Fibroblast of lung (primary cell): Measurements from ENCODE around the gene ALS2CL. TPM values are rescaled to one million over a fixed set of nuclear protein-coding genes. Genes with fewer than 3 reads are reported as not detected.

Source experiments
- DNase-seq, 2 donors: peaks; one replicate each; pipeline versions ENCODE4 v3.0.0 to v3.0.0-alpha.2; 2010; ENCODE audit warnings: low read depth in 2 of 2
- H2AFZ ChIP-seq: 2 replicates; pipeline ENCODE4 v1.5.1; 2012; ENCODE audit warnings: low read length, control low read depth, inconsistent platforms
- H3K27ac ChIP-seq: 2 replicates; pipeline ENCODE4 v1.5.1; 2011; ENCODE audit warnings: low read length, control low read depth; ENCODE audit not compliant: insufficient read depth
- H3K27me3 ChIP-seq: 2 replicates; pipeline ENCODE4 v1.5.1; 2011; ENCODE audit warnings: mild to moderate bottlenecking, low read length; ENCODE audit not compliant: control insufficient read depth, insufficient read depth
- H3K36me3 ChIP-seq: 2 replicates; pipeline ENCODE4 v1.5.1; 2011; ENCODE audit warnings: low read length; ENCODE audit not compliant: control insufficient read depth, insufficient read depth
- H3K4me1 ChIP-seq: 2 replicates; pipeline ENCODE4 v1.5.1; 2011; ENCODE audit warnings: low read length; ENCODE audit not compliant: control insufficient read depth, insufficient read depth; ENCODE audit errors: extremely low read depth
- H3K4me2 ChIP-seq: 2 replicates; pipeline ENCODE4 v1.5.1; 2011; ENCODE audit warnings: low read length, control low read depth; ENCODE audit not compliant: insufficient read depth; ENCODE audit errors: extremely low read depth
- H3K4me3 ChIP-seq, 4 experiments: fragments of 200-600 bp in 1 of 4; sonication (generic) in 1 of 4; replicated peaks in 1 of 4; 2 replicates each; pipeline ENCODE4 v1.5.1; 2011 to 2016; ENCODE audit warnings: low read length in 4 of 4, low read depth in 3 of 4, mild to moderate bottlenecking in 3 of 4, control low read depth in 2 of 4, inconsistent platforms in 1 of 4, mixed read lengths in 1 of 4; ENCODE audit not compliant: insufficient read depth in 1 of 4; ENCODE audit errors: control extremely low read depth in 1 of 4
- H3K79me2 ChIP-seq: 2 replicates; pipeline ENCODE4 v1.5.1; 2012; ENCODE audit warnings: mild to moderate bottlenecking, low read length, inconsistent platforms; ENCODE audit not compliant: control insufficient read depth, insufficient read depth
- H3K9ac ChIP-seq: 2 replicates; pipeline ENCODE4 v1.5.1; 2011; ENCODE audit warnings: mild to moderate bottlenecking, low read length, control low read depth; ENCODE audit not compliant: insufficient read depth
- H3K9me3 ChIP-seq: 2 replicates; pipeline ENCODE4 v1.5.1; 2012; ENCODE audit warnings: low read depth, low read length; ENCODE audit not compliant: control insufficient read depth, insufficient read depth
- H4K20me1 ChIP-seq: 2 replicates; pipeline ENCODE4 v1.5.1; 2011; ENCODE audit warnings: low read length; ENCODE audit not compliant: control insufficient read depth, insufficient read depth; ENCODE audit errors: extremely low read depth
- EZH2 ChIP-seq: IDR thresholded peaks from 2 replicates; pipeline ENCODE4 v1.5.1; 2012; ENCODE audit warnings: low read length, control low read depth, mild to moderate bottlenecking; ENCODE audit errors: missing control alignments
- polyA plus RNA-seq, 2 donors: library from polyadenylated mRNA; depleted of rRNA in 1 of 2; stranded (reverse) in 1 of 2; unstranded in 1 of 2; fragments of >200 nt; gene quantifications; 2 replicates each; pipeline ENCODE4 v1.2.1, GENCODE V29; 2011 to 2012; ENCODE audit warnings: missing spikeins in 1 of 2
- total RNA-seq: library from RNA; depleted of rRNA; stranded (reverse); fragments of >200 nt; gene quantifications from 2 replicates; pipeline ENCODE4 v1.2.1, GENCODE V29; 2014
- TF ChIP-seq, protein P1 (sequence below), 2 donors: IDR thresholded peaks in 1 of 2; conservative IDR thresholded peaks in 1 of 2; 1 replicate in 1 of 2; 2 replicates in 1 of 2; pipeline ENCODE4 v1.5.1; 2011 to 2012; ENCODE audit warnings: low read length in 2 of 2, control low read depth in 1 of 2, inconsistent platforms in 1 of 2, low read depth in 1 of 2, mild to moderate bottlenecking in 1 of 2

Gene ALS2CL
- total and polyA plus RNA-seq, 2 donors (not counting 1 experiment from before 2014, with no cell fraction given) = 4.4 to 19.7 TPM

DNA sequence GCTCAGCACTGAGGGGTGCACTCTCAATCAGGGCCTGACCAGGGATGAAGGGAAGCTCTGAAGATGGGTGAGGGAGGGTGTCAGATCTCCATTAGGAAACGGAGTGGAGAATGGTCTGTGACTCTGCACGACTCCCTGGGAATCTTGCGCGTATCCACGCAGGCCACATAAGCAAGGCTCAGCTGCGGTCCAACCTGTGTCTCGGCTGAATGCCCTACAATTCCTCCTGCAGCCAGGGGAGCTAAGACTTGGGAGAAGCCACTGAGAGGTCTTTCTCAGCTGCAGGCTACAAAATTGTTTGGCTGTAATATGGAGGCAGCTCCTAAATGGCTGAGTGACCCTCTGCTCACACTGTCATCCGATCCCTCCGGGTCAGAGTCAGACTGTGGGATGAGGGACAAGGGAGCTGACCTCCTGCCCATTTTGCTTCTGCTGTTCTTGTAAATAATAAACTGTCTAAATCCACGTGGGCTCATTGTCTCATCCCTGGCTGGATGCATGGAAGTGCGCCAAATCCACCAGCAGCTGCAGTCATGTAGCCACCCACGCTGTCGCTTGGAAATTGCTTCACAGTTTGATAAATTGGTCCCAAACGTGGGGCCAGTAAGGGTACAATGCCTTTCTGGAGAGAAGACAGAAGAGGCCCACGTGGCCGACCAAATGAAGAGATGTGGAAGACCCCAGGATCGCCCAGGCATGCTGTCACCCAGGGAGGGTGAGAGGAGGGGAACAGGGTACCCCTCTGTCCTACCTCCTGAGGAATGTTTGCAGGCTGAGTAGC is 30.5 kb downstream of the ALS2CL start:
- no peaks in the 10 kb centered on the region for H3K9me3 ChIP-seq
- TF ChIP-seq, protein P1, sequence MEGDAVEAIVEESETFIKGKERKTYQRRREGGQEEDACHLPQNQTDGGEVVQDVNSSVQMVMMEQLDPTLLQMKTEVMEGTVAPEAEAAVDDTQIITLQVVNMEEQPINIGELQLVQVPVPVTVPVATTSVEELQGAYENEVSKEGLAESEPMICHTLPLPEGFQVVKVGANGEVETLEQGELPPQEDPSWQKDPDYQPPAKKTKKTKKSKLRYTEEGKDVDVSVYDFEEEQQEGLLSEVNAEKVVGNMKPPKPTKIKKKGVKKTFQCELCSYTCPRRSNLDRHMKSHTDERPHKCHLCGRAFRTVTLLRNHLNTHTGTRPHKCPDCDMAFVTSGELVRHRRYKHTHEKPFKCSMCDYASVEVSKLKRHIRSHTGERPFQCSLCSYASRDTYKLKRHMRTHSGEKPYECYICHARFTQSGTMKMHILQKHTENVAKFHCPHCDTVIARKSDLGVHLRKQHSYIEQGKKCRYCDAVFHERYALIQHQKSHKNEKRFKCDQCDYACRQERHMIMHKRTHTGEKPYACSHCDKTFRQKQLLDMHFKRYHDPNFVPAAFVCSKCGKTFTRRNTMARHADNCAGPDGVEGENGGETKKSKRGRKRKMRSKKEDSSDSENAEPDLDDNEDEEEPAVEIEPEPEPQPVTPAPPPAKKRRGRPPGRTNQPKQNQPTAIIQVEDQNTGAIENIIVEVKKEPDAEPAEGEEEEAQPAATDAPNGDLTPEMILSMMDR (conservative IDR thresholded peaks at IDR 0.05 in 1 of 2, IDR thresholded peaks at IDR 0.05 in 1 of 2; ENCODE audit: low read depth in 1 of 2, low read length in 2 of 2) = no peak
- no peak for TF ChIP-seq EZH2
- no peaks in the 10 kb centered on the region for H3K79me2 ChIP-seq
- no peaks in the 10 kb centered on the region for H4K20me1 ChIP-seq
- no peaks in the 10 kb centered on the region for H3K27me3 ChIP-seq
- H3K4me2 ChIP-seq = no peak overlapping the region
- H3K9ac ChIP-seq = no peak overlapping the region
- no peaks in the 10 kb centered on the region for H3K4me1 ChIP-seq
- no peaks in the 10 kb centered on the region for H3K36me3 ChIP-seq
- peak; percentile 45 to 74 for DNase-seq
- no peak overlapping the region for H3K4me3 ChIP-seq
- no peak overlapping the region for H2AFZ ChIP-seq
- H3K27ac ChIP-seq = no peak overlapping the region

DNA sequence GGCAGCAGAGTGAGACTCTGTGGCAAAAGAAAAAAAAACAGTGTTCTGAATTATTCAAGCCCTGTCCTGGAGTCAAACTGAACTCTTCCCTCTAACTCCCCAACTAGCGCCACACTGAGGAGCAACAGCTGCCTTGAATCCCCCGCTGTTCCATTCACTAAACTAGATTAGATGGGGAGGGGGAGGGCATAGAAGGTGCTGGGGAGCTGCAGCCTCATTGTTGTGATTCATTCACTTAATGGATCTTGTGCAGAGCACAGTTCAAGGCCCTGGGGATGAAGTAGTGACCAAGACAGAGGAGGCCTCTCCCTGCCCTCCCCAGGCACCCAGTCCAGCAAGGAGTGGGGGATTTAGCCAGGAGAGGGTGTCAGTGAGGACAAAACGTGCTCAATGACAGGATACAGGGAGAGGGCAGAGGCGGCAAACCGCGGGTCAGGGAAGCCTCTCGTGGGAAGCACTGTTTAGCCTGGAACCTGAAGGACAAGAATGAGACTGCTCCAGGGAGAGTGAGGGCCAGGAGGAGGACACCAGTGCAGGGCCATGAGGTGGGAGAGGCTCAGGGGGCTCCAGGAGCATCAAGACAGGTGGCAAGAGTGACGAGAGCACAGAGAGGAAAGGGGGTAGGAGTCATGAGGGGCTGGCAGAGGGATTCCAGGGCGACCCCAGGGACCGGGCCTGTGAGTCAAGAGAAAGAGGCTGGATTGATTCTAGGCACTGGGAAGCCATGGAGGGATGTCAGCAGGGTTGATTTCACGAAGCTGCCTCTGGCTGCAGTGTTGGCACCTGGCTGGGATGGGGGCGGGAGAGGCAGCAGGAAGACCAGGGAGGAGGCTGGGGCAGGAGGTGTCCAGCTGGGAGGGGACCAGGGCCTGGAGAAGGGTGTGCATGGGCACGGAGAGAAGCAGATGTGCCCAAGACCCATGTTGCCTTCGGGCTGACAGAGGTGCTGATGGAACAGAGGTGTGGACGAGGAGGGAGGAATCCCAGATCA is 31.4 kb downstream of the ALS2CL start:
- no peak for DNase-seq
- H3K36me3 ChIP-seq = no peaks in the 10 kb centered on the region
- H2AFZ ChIP-seq = no peak overlapping the region
- TF ChIP-seq EZH2 = no peak
- TF ChIP-seq, protein P1 (conservative IDR thresholded peaks at IDR 0.05 in 1 of 2, IDR thresholded peaks at IDR 0.05 in 1 of 2; ENCODE audit: low read depth in 1 of 2, low read length in 2 of 2) = no peak
- no peak overlapping the region for H3K4me2 ChIP-seq
- H3K79me2 ChIP-seq = no peaks in the 10 kb centered on the region
- H3K9me3 ChIP-seq = no peaks in the 10 kb centered on the region
- H3K4me3 ChIP-seq = no peak overlapping the region
- no peaks in the 10 kb centered on the region for H3K4me1 ChIP-seq
- H3K27ac ChIP-seq = no peak overlapping the region
- H3K27me3 ChIP-seq = no peaks in the 10 kb centered on the region
- no peak overlapping the region for H3K9ac ChIP-seq
- H4K20me1 ChIP-seq = no peaks in the 10 kb centered on the region
